Esophagus muscularis mucosa (tissue), 4 donors: ENCODE data around the gene CYSTM1. TPM values are rescaled to one million over a fixed set of nuclear protein-coding genes. Genes with fewer than 3 reads are reported as not detected.

Experiments used
- DNase-seq: peaks from one replicate; pipeline ENCODE4 v3.0.0-alpha.2; 2017; ENCODE audit errors: extremely low spot score
- H3K27ac ChIP-seq, 4 donors: fragments of 200-600 bp; sonication (generic); replicated peaks in 1 of 4; 1 replicate in 3 of 4; 2 replicates in 1 of 4; pipeline ENCODE4 v1.5.1; 2016 to 2019; ENCODE audit warnings: mild to moderate bottlenecking in 1 of 4
- H3K27me3 ChIP-seq, 4 donors: fragments of 200-600 bp; sonication (generic); one replicate each; pipeline versions ENCODE4 v1.5.1 to v1.6.0; 2016 to 2019
- H3K36me3 ChIP-seq, 4 donors: fragments of 200-600 bp; sonication (generic); one replicate each; pipeline ENCODE4 v1.5.1; 2016 to 2019
- H3K4me1 ChIP-seq, 4 donors: fragments of 200-600 bp; sonication (generic); one replicate each; pipeline ENCODE4 v1.5.1; 2016 to 2019
- H3K4me3 ChIP-seq, 4 donors: fragments of 200-600 bp; sonication (generic); 1 replicate in 2 of 4; 2 replicates in 2 of 4; pipeline ENCODE4 v1.5.1; 2016 to 2019; ENCODE audit warnings: mild to moderate bottlenecking in 4 of 4, moderate library complexity in 1 of 4
- H3K9me3 ChIP-seq, 4 donors: fragments of 200-600 bp; sonication (generic); 1 replicate in 3 of 4; 2 replicates in 1 of 4; pipeline ENCODE4 v1.5.1; 2016 to 2019
- EP300 ChIP-seq: sonication (generic); formaldehyde crosslinking; IDR thresholded peaks from one replicate; pipeline ENCODE4 v1.6.1; 2017; ENCODE audit warnings: antibody characterized with exemption
- POLR2A ChIP-seq: fragments of 450-650 bp; IDR thresholded peaks from one replicate; pipeline ENCODE4 v1.6.1; 2017; ENCODE audit warnings: antibody characterized with exemption, moderate library complexity, mild to moderate bottlenecking, low read depth
- POLR2AphosphoS5 ChIP-seq, 2 donors: sonication (generic); formaldehyde crosslinking; IDR thresholded peaks; one replicate each; pipeline ENCODE4 v1.6.1; 2017; ENCODE audit warnings: antibody characterized with exemption in 2 of 2
- WGBS: methylation state at CpG from one replicate; pipeline ENCODE4 v1.1.5; 2018; 5-methylcytosine and 5-hydroxymethylcytosine counted together
- intact Hi-C: fragments of 100-400 bp; cut with DNase I; formaldehyde crosslinking; loops from one replicate; pipeline ENCODE4 v1.15.1; 2023
- total RNA-seq, 4 donors: library from RNA; depleted of rRNA; stranded (reverse); fragments of >200 nt; gene quantifications; one replicate each; pipeline versions ENCODE4 v1.1.0 to v1.2.1, GENCODE V29; 2016
- TF ChIP-seq, protein P1 (sequence below), 3 experiments: fragments of 200-600 bp in 2 of 3; fragments of 450-650 bp in 1 of 3; sonication (generic) in 2 of 3; IDR thresholded peaks; one replicate each; pipeline ENCODE4 v1.5.1; 2017 to 2019; ENCODE audit warnings: antibody characterized with exemption in 3 of 3, mild to moderate bottlenecking in 2 of 3, moderate library complexity in 1 of 3

Gene CYSTM1
- total RNA-seq, 4 donors from 2014 or later, result 54.0 to 81.0 (median 67.8) TPM

DNA sequence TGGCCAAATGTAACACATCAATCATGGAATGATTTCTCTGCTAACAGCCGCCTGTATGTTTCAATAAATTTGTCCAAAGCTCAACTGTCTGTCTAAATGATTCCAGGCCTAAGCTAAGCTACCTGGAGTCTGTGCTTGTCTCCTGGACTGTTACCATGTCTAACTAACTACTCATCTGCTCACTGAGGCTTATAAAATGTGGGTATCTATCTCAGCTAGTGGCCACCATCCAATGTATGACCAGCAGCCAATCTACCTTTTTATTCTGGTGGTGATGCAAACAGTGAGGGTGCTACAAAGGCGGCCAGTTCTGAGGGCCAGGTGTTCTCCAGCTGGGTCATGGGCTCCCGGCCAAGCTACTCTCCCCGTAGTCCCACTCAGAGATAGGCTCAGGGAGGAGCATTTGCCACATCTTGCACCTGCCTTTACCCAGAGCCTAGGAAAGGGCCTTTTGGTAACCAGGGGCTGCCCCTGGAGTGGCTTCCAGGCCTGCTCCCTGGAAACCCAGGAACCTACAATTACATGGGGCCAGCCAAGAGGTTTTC is 68.8 kb downstream of the CYSTM1 start:
- intact Hi-C loops, result loop anchor here (1.0 to 2.0 kb wide), 2 partner anchors 107 to 113 kb away; no protein-coding TSS in a partner anchor
- DNase-seq, result no peak
- Histone ChIP-seq H3K27me3 (no peaks in the 10 kb centered on the region), H3K9me3 (no peaks in the 10 kb centered on the region), H3K36me3 (peaks cover 0 to 21% (median 3%) of the 10 kb centered on the region in 4 donors), H3K4me1 (peaks cover 77 to 87% (median 84%) of the 10 kb centered on the region in 4 donors), H3K27ac (peak overlapping the region in 2 of 4 donors; percentile 78 to 79), H3K4me3 (no peak overlapping the region)
- TF ChIP-seq, protein P1, sequence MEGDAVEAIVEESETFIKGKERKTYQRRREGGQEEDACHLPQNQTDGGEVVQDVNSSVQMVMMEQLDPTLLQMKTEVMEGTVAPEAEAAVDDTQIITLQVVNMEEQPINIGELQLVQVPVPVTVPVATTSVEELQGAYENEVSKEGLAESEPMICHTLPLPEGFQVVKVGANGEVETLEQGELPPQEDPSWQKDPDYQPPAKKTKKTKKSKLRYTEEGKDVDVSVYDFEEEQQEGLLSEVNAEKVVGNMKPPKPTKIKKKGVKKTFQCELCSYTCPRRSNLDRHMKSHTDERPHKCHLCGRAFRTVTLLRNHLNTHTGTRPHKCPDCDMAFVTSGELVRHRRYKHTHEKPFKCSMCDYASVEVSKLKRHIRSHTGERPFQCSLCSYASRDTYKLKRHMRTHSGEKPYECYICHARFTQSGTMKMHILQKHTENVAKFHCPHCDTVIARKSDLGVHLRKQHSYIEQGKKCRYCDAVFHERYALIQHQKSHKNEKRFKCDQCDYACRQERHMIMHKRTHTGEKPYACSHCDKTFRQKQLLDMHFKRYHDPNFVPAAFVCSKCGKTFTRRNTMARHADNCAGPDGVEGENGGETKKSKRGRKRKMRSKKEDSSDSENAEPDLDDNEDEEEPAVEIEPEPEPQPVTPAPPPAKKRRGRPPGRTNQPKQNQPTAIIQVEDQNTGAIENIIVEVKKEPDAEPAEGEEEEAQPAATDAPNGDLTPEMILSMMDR (IDR thresholded peaks at IDR 0.05), result no peak
- TF ChIP-seq EP300, result no peak
- no peak for TF ChIP-seq POLR2AphosphoS5 (IDR thresholded peaks at IDR 0.05)
- TF ChIP-seq POLR2A, result no peak
- 63% methylated on average over 4 of the region's 4 CpGs for WGBS

DNA sequence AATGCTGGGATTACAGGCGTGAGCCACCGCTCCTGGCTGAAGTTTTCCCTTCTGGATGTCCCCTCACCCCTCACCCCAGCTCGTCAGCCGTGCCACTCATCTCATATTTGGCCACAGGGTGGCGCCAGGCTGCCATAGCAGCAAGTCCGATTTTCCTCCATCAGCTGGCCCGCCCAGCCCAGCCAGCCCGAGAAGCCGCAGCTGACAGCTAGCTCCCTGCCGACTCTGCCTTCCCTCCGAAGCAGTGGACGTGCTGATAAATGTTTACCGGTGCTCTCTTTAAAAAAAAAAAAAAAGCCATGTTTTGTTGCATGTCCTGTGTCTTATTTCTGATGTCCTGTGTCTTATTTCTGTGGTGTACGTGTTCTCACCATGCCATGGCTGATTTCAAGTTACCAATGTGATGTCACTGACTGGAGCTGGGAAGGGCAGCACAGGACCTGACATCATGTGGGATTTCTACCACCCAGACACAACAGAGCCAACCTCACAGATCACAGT is 69.6 kb downstream of the CYSTM1 start:
- TF ChIP-seq POLR2A, result no peak
- TF ChIP-seq EP300, result no peak
- peak; percentile 42 to 82 for TF ChIP-seq POLR2AphosphoS5 (IDR thresholded peaks at IDR 0.05)
- TF ChIP-seq, protein P1 (IDR thresholded peaks at IDR 0.05), result peak; percentile 87 to 90 (median 89)
- intact Hi-C loops, result loop anchor here (1.0 kb wide), 1 partner anchor 106 kb away; no protein-coding TSS in a partner anchor

DNA sequence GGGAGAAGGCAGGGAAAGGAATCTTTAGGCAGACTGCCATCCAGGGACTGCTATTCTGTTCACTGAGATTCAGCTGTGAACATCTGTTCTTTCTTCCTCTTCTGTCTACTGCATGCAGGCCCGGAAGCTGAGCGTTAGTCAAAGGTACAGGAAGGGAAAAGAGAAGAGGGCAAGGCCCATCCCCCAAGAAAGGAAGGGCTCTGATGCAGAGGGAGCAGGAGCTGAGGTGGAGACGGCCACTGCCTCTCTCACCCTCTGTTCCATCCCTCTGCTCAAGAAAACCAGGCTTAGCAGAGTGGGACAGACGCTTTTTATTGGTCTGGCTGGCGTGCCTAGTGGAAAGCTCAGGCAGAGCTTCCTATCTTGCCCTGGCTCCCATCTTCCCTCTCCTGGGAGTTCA is 70.4 kb downstream of the CYSTM1 start:
- Histone ChIP-seq H3K4me3 (no peak overlapping the region), H3K27me3 (no peaks in the 10 kb centered on the region), H3K9me3 (no peaks in the 10 kb centered on the region), H3K27ac (peak overlapping the region; percentile 67 to 79 (median 72)), H3K4me1 (peaks cover 65 to 80% (median 74%) of the 10 kb centered on the region in 4 donors), H3K36me3 (peaks cover 0 to 32% (median 12%) of the 10 kb centered on the region in 4 donors)
- 62% methylated on average over 5 of the region's 5 CpGs for WGBS
- DNase-seq, result no peak
- TF ChIP-seq, protein P1 (IDR thresholded peaks at IDR 0.05), result no peak
- TF ChIP-seq POLR2A (no peak), EP300 (no peak), POLR2AphosphoS5 (IDR thresholded peaks at IDR 0.05) (no peak)
- intact Hi-C loops, result no loop called here

More for the DNA sequence above, 69.6 kb downstream of the CYSTM1 start:
- Histone ChIP-seq H3K27ac (peak overlapping the region in 3 of 4 donors; percentile 67 to 79 (median 78)), H3K4me3 (no peak overlapping the region), H3K9me3 (no peaks in the 10 kb centered on the region), H3K27me3 (no peaks in the 10 kb centered on the region), H3K36me3 (peaks cover 0 to 25% (median 4%) of the 10 kb centered on the region in 4 donors), H3K4me1 (peaks cover 73 to 88% (median 82%) of the 10 kb centered on the region in 4 donors)
- peak; percentile 97 for DNase-seq
- WGBS, result 14% methylated on average over 8 of the region's 14 CpGs

DNA sequence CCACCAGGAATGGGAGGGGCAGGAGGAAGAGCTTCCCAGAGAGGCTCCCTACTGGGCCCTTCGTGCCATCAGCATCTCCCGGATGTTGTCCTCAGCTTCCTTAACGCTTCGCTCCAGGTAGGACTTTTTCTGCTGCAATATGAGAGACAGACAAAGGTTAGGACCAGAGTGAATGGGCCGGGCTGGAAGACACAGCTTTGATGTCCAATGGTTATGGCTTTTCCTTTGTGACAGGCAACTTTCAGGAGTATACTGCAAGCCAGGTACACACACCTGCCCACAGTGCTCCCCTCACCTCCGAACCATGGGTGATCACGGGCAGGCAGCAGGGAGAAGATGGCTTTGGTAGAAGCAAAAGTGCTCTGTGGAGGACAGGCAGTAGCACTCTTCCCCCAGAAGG is 70.9 kb downstream of the CYSTM1 start:
- DNase-seq, result no peak
- 76% methylated on average over 7 of the region's 7 CpGs for WGBS
- H3K4me3 ChIP-seq, result no peak overlapping the region
- no peaks in the 10 kb centered on the region for H3K9me3 ChIP-seq
- H3K36me3 ChIP-seq, result peaks cover 0 to 32% (median 16%) of the 10 kb centered on the region in 4 donors
- H3K27me3 ChIP-seq, result no peaks in the 10 kb centered on the region
- intact Hi-C loops, result no loop called here
- TF ChIP-seq POLR2A (no peak), POLR2AphosphoS5 (IDR thresholded peaks at IDR 0.05) (no peak), EP300 (no peak)
- TF ChIP-seq, protein P1 (IDR thresholded peaks at IDR 0.05), result no peak
- peaks cover 59 to 75% (median 69%) of the 10 kb centered on the region in 4 donors for H3K4me1 ChIP-seq
- H3K27ac ChIP-seq, result peak overlapping the region; percentile 67 to 79 (median 72)
